WTC11 (cell line): ENCODE results near the gene MOB3A. TPM values are rescaled to one million over a fixed set of nuclear protein-coding genes. Genes with fewer than 3 reads are reported as not detected.

Experiments
- ATAC-seq: fragments of 200-7000 bp; cut with Tn5 transposase; 2 replicates; pipeline ENCODE4 v1.10.0; 2021; ENCODE audit warnings: mild to moderate bottlenecking, moderate library complexity
- CTCF ChIA-PET: fragments of 300-600 bp; sonication (Branson Sonifier 250); formaldehyde crosslinking; loops from one replicate; lab custom pipeline; 2021; ENCODE audit warnings: antibody characterized with exemption; lab: Charles Lee
- POLR2A ChIA-PET: fragments of 350-600 bp; sonication (Branson Sonifier 250); formaldehyde crosslinking; loops from one replicate; lab custom pipeline; 2021; ENCODE audit warnings: antibody characterized with exemption; lab: Charles Lee
- DNase-seq: peaks from one replicate; pipeline ENCODE4 v3.0.0; 2021; ENCODE audit warnings: low spot score
- H3K27ac Mint-ChIP-seq: 2 replicates; pipeline ENCODE4 v1.8.0; 2021; ENCODE audit warnings: mixed read lengths
- H3K27me3 Mint-ChIP-seq: 2 replicates; pipeline ENCODE4 v1.8.0; 2021; ENCODE audit warnings: low read depth, mild to moderate bottlenecking, moderate library complexity, mixed read lengths
- H3K36me3 Mint-ChIP-seq: 2 replicates; pipeline ENCODE4 v1.8.0; 2021; ENCODE audit warnings: mixed read lengths
- H3K4me1 Mint-ChIP-seq: 2 replicates; pipeline ENCODE4 v1.8.0; 2022; ENCODE audit warnings: mixed read lengths
- H3K4me3 Mint-ChIP-seq: 2 replicates; pipeline ENCODE4 v1.8.0; 2021; ENCODE audit warnings: mild to moderate bottlenecking, moderate library complexity, mixed read lengths
- H3K9me3 Mint-ChIP-seq: 2 replicates; pipeline ENCODE4 v1.8.0; 2021; ENCODE audit warnings: mixed read lengths
- ARID4B ChIP-seq: sonication (generic); formaldehyde crosslinking; IDR thresholded peaks from 2 replicates; pipeline ENCODE4 v1.8.0; 2023; ENCODE audit warnings: missing genetic modification reagents, mild to moderate bottlenecking, borderline replicate concordance
- ESRRA ChIP-seq: sonication (generic); formaldehyde crosslinking; IDR thresholded peaks from 2 replicates; pipeline ENCODE4 v1.8.1; 2022; ENCODE audit warnings: mild to moderate bottlenecking, missing genetic modification reagents, borderline replicate concordance
- FOXJ3 ChIP-seq: sonication (generic); formaldehyde crosslinking; IDR thresholded peaks from 2 replicates; pipeline ENCODE4 v1.9.0; 2021; ENCODE audit warnings: missing genetic modification reagents, mild to moderate bottlenecking, borderline replicate concordance
- FOXP1 ChIP-seq: sonication (generic); formaldehyde crosslinking; IDR thresholded peaks from 2 replicates; pipeline ENCODE4 v1.8.0; 2022; ENCODE audit warnings: missing genetic modification reagents, mild to moderate bottlenecking, moderate library complexity, borderline replicate concordance
- FOXP4 ChIP-seq: sonication (generic); formaldehyde crosslinking; IDR thresholded peaks from 2 replicates; pipeline ENCODE4 v1.8.0; 2022; ENCODE audit warnings: mild to moderate bottlenecking, missing genetic modification reagents
- HMGA2 ChIP-seq: fragments of 250-450 bp; sonication (Bioruptor Pico); IDR thresholded peaks from 2 replicates; pipeline ENCODE4 v1.4.0; 2021; ENCODE audit warnings: mild to moderate bottlenecking, moderate library complexity
- HMGXB4 ChIP-seq: sonication (generic); formaldehyde crosslinking; IDR thresholded peaks from 2 replicates; pipeline ENCODE4 v1.8.1; 2023; ENCODE audit warnings: mild to moderate bottlenecking, moderate library complexity, missing genetic modification reagents
- IRF2 ChIP-seq: sonication (generic); formaldehyde crosslinking; IDR thresholded peaks from 2 replicates; pipeline ENCODE4 v1.8.0; 2022; ENCODE audit warnings: low read depth, missing genetic modification reagents, borderline replicate concordance
- MXD4 ChIP-seq: fragments of 250-450 bp; sonication (Bioruptor Pico); IDR thresholded peaks from 2 replicates; pipeline ENCODE4 v1.8.0; 2021; ENCODE audit warnings: mild to moderate bottlenecking, moderate library complexity, borderline replicate concordance
- SOX15 ChIP-seq: fragments of 250-450 bp; sonication (Bioruptor Pico); IDR thresholded peaks from 2 replicates; pipeline ENCODE4 v1.9.0; 2021; ENCODE audit warnings: mild to moderate bottlenecking
- STAT6 ChIP-seq: sonication (generic); formaldehyde crosslinking; conservative IDR thresholded peaks from 2 replicates; pipeline ENCODE4 v1.8.1; 2023; ENCODE audit warnings: mild to moderate bottlenecking, low read depth, missing genetic modification reagents, moderate library complexity
- USF2 ChIP-seq: sonication (generic); formaldehyde crosslinking; IDR thresholded peaks from 2 replicates; pipeline ENCODE4 v1.8.1; 2023; ENCODE audit warnings: mild to moderate bottlenecking, missing genetic modification reagents, moderate library complexity
- ZNF263 ChIP-seq: sonication (generic); formaldehyde crosslinking; IDR thresholded peaks from 2 replicates; pipeline ENCODE4 v1.8.1; 2022; ENCODE audit warnings: low read depth, mild to moderate bottlenecking, moderate library complexity, missing genetic modification reagents
- ZNF512 ChIP-seq: sonication (generic); formaldehyde crosslinking; IDR thresholded peaks from 2 replicates; pipeline ENCODE4 v1.8.1; 2022; ENCODE audit warnings: missing genetic modification reagents, borderline replicate concordance
- total RNA-seq: library from RNA; stranded (reverse); gene quantifications from 3 replicates; pipeline ENCODE4 v1.2.3, GENCODE V29; 2021
- TF ChIP-seq, protein P1 (sequence below): sonication (generic); formaldehyde crosslinking; IDR thresholded peaks from 2 replicates; pipeline ENCODE4 v1.8.1; 2022; ENCODE audit warnings: mild to moderate bottlenecking, moderate library complexity, missing genetic modification reagents

The MOB3A gene
- total RNA-seq, 1 experiment from 2014 or later: 8.1 TPM

DNA sequence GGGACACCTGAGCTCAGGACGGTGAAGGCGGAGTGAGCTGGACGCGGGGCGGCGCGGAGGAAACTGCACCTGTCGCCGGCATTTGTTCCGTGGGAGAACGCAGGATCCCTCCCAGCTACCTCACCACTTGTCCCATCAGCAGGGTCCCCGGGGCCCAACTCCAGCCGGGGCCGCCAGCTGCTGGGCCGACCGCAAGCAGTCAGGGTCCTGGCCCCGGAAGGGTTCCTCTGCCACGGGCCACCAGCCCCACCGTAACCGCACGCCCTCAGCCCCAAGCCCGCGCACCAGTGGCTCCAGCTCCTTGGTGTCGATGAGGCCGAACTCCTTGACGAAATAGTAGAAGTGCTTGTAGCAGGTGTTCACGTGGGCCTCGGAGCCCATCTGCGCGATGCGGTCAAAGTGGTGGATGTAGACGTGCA, 19.6 kb downstream of the MOB3A start (continued):
- TF ChIP-seq ARID4B (CRISPR knock-in tag): no peak
- no peak for TF ChIP-seq FOXP1 (CRISPR knock-in tag)
- no peak for TF ChIP-seq MXD4 (CRISPR knock-in tag)
- TF ChIP-seq STAT6 (CRISPR knock-in tag): no peak

GRCh38 chr19:2072757-2073551, 23.2 kb downstream of the MOB3A start:
- no peak for TF ChIP-seq ZNF263 (CRISPR knock-in tag)
- TF ChIP-seq IRF2 (CRISPR knock-in tag): no peak
- no peak for TF ChIP-seq SOX15 (CRISPR knock-in tag)
- no peak for TF ChIP-seq ESRRA
- TF ChIP-seq ZNF512 (CRISPR knock-in tag): no peak
- TF ChIP-seq, protein P1, sequence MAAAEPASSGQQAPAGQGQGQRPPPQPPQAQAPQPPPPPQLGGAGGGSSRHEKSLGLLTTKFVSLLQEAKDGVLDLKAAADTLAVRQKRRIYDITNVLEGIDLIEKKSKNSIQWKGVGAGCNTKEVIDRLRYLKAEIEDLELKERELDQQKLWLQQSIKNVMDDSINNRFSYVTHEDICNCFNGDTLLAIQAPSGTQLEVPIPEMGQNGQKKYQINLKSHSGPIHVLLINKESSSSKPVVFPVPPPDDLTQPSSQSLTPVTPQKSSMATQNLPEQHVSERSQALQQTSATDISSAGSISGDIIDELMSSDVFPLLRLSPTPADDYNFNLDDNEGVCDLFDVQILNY: no peak
- TF ChIP-seq FOXJ3 (CRISPR knock-in tag): no peak
- no peak for TF ChIP-seq USF2
- no peak for TF ChIP-seq FOXP4
- TF ChIP-seq HMGXB4 (CRISPR knock-in tag): no peak
- no peak for TF ChIP-seq HMGA2
- TF ChIP-seq, all 79 proteins: peak for 0
- Mint-ChIP-seq H3K4me3 (no peak overlapping the region), H3K36me3 (peaks cover 9% of the 10 kb centered on the region), H3K27me3 (no peaks in the 10 kb centered on the region; the same call in 1 of the 2 replicates), H3K27ac (no peak overlapping the region), H3K4me1 (0 out of 2 replicates have a peak, but pooled peaks cover 2% of the 10 kb centered on the region), H3K9me3 (no peaks in the 10 kb centered on the region)
- ATAC-seq (no peak), DNase-seq (no peak)
- CTCF ChIA-PET: no interaction called here
- POLR2A ChIA-PET: interaction anchor here (1.2 kb wide), 1 partner anchor 24 kb away, joined by 4 read pairs; no protein-coding TSS in a partner anchor
